Neuronal stem cell (in vitro differentiated cells): ENCODE measurements around the gene B4GALNT4.

Experiments used
- DNase-seq: peaks from one replicate; pipeline ENCODE4 v3.0.0-alpha.2; 2013; ENCODE audit warnings: low spot score
- H2AFZ ChIP-seq: one replicate; pipeline ENCODE4 v1.6.1; 2013; ENCODE audit warnings: mild to moderate bottlenecking, low read length, inconsistent platforms
- H2AK5ac ChIP-seq: 2 replicates; pipeline ENCODE4 v1.6.1; 2013; ENCODE audit warnings: low read depth, mild to moderate bottlenecking, inconsistent platforms, low read length, moderate library complexity, mixed read lengths
- H2BK120ac ChIP-seq: 2 replicates; pipeline ENCODE4 v1.6.1; 2013; ENCODE audit warnings: low read depth, mild to moderate bottlenecking, inconsistent platforms, low read length, moderate library complexity, mixed read lengths
- H2BK12ac ChIP-seq: one replicate; pipeline ENCODE4 v1.6.1; 2013; ENCODE audit warnings: low read length, inconsistent platforms
- H2BK15ac ChIP-seq: 2 replicates; pipeline ENCODE4 v1.6.1; 2013; ENCODE audit warnings: mild to moderate bottlenecking, low read length, inconsistent platforms, mixed read lengths
- H2BK5ac ChIP-seq: one replicate; pipeline ENCODE4 v1.6.1; 2013; ENCODE audit warnings: inconsistent platforms, mild to moderate bottlenecking, low read length, moderate library complexity
- H3K14ac ChIP-seq: one replicate; pipeline ENCODE4 v1.6.1; 2013; ENCODE audit warnings: low read length, inconsistent platforms
- H3K18ac ChIP-seq: 2 replicates; pipeline ENCODE4 v1.6.1; 2013; ENCODE audit warnings: low read length, inconsistent platforms
- H3K23ac ChIP-seq: 2 replicates; pipeline ENCODE4 v1.6.1; 2013; ENCODE audit warnings: low read depth, mild to moderate bottlenecking, mixed read lengths, low read length, inconsistent platforms; ENCODE audit not compliant: poor library complexity
- H3K27ac ChIP-seq: replicated peaks from 3 replicates; pipeline ENCODE4 v1.5.1; 2013; ENCODE audit warnings: low read length, inconsistent platforms
- H3K27me3 ChIP-seq, 3 experiments: 2 replicates each; pipeline ENCODE4 v1.6.1; 2013; ENCODE audit warnings: low read length in 3 of 3, mild to moderate bottlenecking in 2 of 3, inconsistent platforms in 1 of 3, low read depth in 1 of 3, mixed read lengths in 1 of 3, moderate library complexity in 1 of 3; ENCODE audit not compliant: control insufficient read depth in 3 of 3, insufficient read depth in 3 of 3
- H3K36me3 ChIP-seq, 2 donors: replicated peaks in 1 of 2; 2 replicates each; pipeline ENCODE4 v1.6.1; 2013; ENCODE audit warnings: low read length in 2 of 2; ENCODE audit not compliant: control insufficient read depth in 2 of 2, insufficient read depth in 2 of 2
- H3K4ac ChIP-seq: 2 replicates; pipeline ENCODE4 v1.6.1; 2013; ENCODE audit warnings: inconsistent platforms, mild to moderate bottlenecking, low read length, moderate library complexity
- H3K4me1 ChIP-seq, 2 donors: 1 replicate in 1 of 2; 2 replicates in 1 of 2; pipeline ENCODE4 v1.6.1; 2013; ENCODE audit warnings: low read length in 2 of 2, low read depth in 1 of 2; ENCODE audit not compliant: control insufficient read depth in 2 of 2, insufficient read depth in 1 of 2
- H3K4me2 ChIP-seq: one replicate; pipeline ENCODE4 v1.6.1; 2013; ENCODE audit warnings: mild to moderate bottlenecking, low read length, inconsistent platforms; ENCODE audit not compliant: insufficient read depth, poor library complexity, severe bottlenecking
- H3K4me3 ChIP-seq, 2 donors: 2 replicates each; pipeline ENCODE4 v1.5.1; 2013; ENCODE audit warnings: low read length in 2 of 2, mild to moderate bottlenecking in 2 of 2, inconsistent platforms in 1 of 2, moderate library complexity in 1 of 2
- H3K79me1 ChIP-seq: one replicate; pipeline ENCODE4 v1.6.1; 2013; ENCODE audit warnings: low read depth, mild to moderate bottlenecking, inconsistent platforms, low read length, moderate library complexity
- H3K9ac ChIP-seq: one replicate; pipeline ENCODE4 v1.6.1; 2013; ENCODE audit warnings: mild to moderate bottlenecking, low read depth, low read length, inconsistent platforms; ENCODE audit not compliant: poor library complexity
- H3K9me3 ChIP-seq, 2 donors: replicated peaks in 1 of 2; 2 replicates each; pipeline versions ENCODE3 to v1.6.1; 2013; ENCODE audit warnings: low read length in 2 of 2, mild to moderate bottlenecking in 2 of 2, inconsistent platforms in 1 of 2, low read depth in 1 of 2, mixed read lengths in 1 of 2, moderate library complexity in 1 of 2; ENCODE audit not compliant: control insufficient read depth in 2 of 2, insufficient read depth in 1 of 2
- H4K8ac ChIP-seq: one replicate; pipeline ENCODE4 v1.6.1; 2013; ENCODE audit warnings: low read depth, mild to moderate bottlenecking, inconsistent platforms, low read length, moderate library complexity
- H4K91ac ChIP-seq: one replicate; pipeline ENCODE4 v1.6.1; 2013; ENCODE audit warnings: low read length, low read depth, mild to moderate bottlenecking, inconsistent platforms; ENCODE audit not compliant: poor library complexity
- WGBS, 2 donors: extraction: QIAGEN DNeasy Blood & Tissue Kit; methylation state at CpG; one replicate each; pipeline ENCODE4 v1.1.7; 2013; ENCODE audit warnings: missing lambda C conversion rate in 2 of 2, mixed read lengths in 1 of 2; ENCODE audit not compliant: insufficient read length in 2 of 2, insufficient replicate concordance in 1 of 2; ENCODE audit errors: extremely low coverage in 2 of 2; 5-methylcytosine and 5-hydroxymethylcytosine counted together

Gene B4GALNT4

DNA sequence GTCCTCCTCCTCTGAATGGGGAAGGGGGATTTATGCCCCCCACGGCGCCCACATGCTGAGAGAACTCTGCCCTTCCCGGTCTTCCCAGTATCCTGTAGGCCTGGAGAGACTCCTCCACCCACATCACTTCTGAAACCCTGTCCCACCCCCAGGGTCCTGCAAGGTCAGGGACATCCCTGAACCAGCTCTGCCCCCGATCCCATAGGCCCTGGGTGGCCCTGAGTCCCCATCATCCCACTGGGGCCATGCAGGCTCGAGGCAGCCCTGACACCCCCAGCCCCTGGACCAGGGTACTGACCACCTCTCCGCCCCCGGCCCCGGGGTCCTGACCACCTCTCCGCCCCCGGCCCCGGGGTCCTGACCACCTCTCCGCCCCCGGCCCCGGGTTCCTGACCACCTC lies 11.7 kb downstream of the B4GALNT4 start:
- Histone ChIP-seq H3K4me2 (no peak overlapping the region), H4K91ac (no peak overlapping the region), H3K27me3 (no peaks in the 10 kb centered on the region), H2AK5ac (no peak overlapping the region), H2AFZ (no peak overlapping the region), H3K9ac (no peak overlapping the region), H3K14ac (no peak overlapping the region), H2BK120ac (no peak overlapping the region), H3K27ac (no peak overlapping the region), H3K36me3 (peaks cover 28 to 59% of the 10 kb centered on the region in 2 donors), H3K79me1 (peaks cover 12% of the 10 kb centered on the region), H3K23ac (no peak overlapping the region), H2BK15ac (no peak overlapping the region), H3K4me3 (no peak overlapping the region), H3K4ac (no peak overlapping the region), H3K18ac (no peak overlapping the region), H3K4me1 (no peaks in the 10 kb centered on the region), H2BK12ac (no peak overlapping the region), H2BK5ac (no peak overlapping the region), H3K9me3 (peaks cover 2 to 5% of the 10 kb centered on the region in 2 donors), H4K8ac (no peak overlapping the region)
- DNase-seq: no peak
- WGBS, 2 donors: no CpG with 5 or more reads among the region's 14 CpGs

DNA sequence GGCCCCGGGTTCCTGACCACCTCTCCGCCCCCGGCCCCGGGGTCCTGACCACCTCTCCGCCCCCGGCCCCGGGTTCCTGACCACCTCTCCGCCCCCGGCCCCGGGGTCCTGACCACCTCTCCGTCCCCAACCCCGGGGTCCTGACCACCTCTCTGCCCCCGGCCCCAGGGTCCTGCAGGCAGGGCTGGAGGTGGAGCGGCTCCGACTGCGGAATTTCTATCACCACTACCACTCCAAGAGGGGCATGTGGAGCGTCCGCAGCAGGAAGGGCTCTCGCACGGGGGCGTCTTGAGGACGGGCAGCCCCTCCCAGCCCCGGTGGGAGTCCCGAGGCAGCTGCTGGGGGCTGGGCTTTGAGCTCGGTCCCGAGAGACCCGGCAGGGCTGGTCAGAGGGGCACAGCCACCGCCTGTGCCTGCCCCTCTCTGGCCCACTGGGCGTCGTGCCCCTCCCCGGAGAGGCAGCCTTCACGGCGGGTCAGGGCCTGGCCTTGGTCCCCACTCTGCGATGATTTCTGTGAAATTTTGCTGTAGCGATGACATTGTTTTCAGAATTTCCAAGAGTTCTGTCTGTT lies 12.3 kb downstream of the B4GALNT4 start:
- H3K27ac ChIP-seq: no peak overlapping the region
- H3K18ac ChIP-seq: no peak overlapping the region
- H3K9ac ChIP-seq: no peak overlapping the region
- no peak overlapping the region for H2AK5ac ChIP-seq
- no peak overlapping the region for H3K4ac ChIP-seq
- H3K9me3 ChIP-seq: peaks cover 8 to 10% of the 10 kb centered on the region in 2 donors
- H3K4me2 ChIP-seq: no peak overlapping the region
- no peak overlapping the region for H4K91ac ChIP-seq
- no peak overlapping the region for H2BK5ac ChIP-seq
- H3K79me1 ChIP-seq: peaks cover 12% of the 10 kb centered on the region
- H4K8ac ChIP-seq: no peak overlapping the region
- no peak overlapping the region for H2BK120ac ChIP-seq
- H3K36me3 ChIP-seq: peaks cover 28 to 59% of the 10 kb centered on the region in 2 donors
- WGBS, 2 donors: no CpG with 5 or more reads among the region's 35 CpGs
- no peak overlapping the region for H2BK12ac ChIP-seq
- no peaks in the 10 kb centered on the region for H3K4me1 ChIP-seq
- H3K23ac ChIP-seq: no peak overlapping the region
- no peak overlapping the region for H2BK15ac ChIP-seq
- no peak overlapping the region for H3K4me3 ChIP-seq
- H3K14ac ChIP-seq: no peak overlapping the region
- no peak for DNase-seq
- H2AFZ ChIP-seq: no peak overlapping the region
- no peaks in the 10 kb centered on the region for H3K27me3 ChIP-seq

DNA sequence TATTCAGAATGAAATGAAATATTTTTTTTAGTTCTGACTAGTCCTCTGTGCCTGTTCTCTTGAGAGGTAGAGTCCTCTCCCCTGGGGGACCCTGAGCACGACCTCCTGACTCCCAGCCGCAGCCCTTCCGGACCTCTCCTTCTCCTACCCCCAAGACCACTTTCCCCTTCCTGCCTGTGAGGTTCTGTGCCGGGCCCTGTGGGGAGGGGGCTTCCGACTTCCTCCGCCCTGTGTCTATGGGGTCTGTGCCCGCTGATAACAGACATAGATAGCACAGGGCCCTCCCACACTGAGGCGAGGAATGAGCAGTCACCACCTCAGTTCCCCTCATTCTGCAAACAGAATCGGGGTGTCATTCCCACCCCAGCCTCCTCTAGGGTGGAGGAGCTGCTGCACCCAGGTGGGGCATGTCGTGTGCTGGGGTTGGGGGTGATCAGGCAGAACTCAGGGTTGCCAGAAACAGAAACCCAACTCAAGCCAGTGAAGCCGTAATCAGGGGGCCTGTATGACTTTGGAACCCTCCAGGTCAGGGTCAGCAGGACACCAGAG lies 12.9 kb downstream of the B4GALNT4 start:
- no peak overlapping the region for H4K8ac ChIP-seq
- no peak for DNase-seq

DNA sequence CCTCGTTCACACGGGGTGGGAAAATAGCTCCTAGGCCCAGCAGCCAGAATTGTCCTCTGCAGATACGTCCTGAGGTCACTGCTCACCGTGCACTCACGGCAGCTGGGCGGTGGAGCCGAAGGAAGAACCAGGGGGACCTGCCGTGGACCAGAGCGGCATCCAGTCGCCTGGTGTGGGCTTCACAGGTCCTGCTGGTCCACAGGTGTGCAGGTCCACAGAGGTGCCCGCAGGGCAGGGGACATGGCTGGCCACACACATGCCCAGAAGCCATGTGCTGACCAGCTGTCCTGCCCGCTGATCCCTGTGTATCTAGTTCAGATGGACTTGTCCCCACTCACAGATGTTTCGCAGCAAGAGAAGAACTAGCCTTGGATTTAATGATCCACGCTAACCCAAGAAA lies 14.1 kb downstream of the B4GALNT4 start:
- Histone ChIP-seq H3K9me3 (peaks cover 12 to 18% of the 10 kb centered on the region in 2 donors), H3K9ac (no peak overlapping the region), H2BK12ac (no peak overlapping the region), H3K4me1 (no peaks in the 10 kb centered on the region), H4K91ac (no peak overlapping the region), H2BK5ac (no peak overlapping the region), H3K4ac (no peak overlapping the region), H3K36me3 (peaks cover 14 to 43% of the 10 kb centered on the region in 2 donors), H3K27ac (no peak overlapping the region), H3K79me1 (peaks cover 8% of the 10 kb centered on the region), H2AK5ac (no peak overlapping the region), H3K27me3 (peaks cover 0 to 6% (median 0%) of the 10 kb centered on the region in 3 experiments), H3K18ac (no peak overlapping the region), H3K4me2 (no peak overlapping the region), H4K8ac (no peak overlapping the region), H2AFZ (no peak overlapping the region), H2BK120ac (no peak overlapping the region), H3K4me3 (no peak overlapping the region), H2BK15ac (no peak overlapping the region), H3K23ac (no peak overlapping the region), H3K14ac (no peak overlapping the region)
- no CpG with 5 or more reads among the region's 14 CpGs for WGBS, 2 donors
- no peak for DNase-seq

More for the DNA sequence above, 12.9 kb downstream of the B4GALNT4 start:
- Histone ChIP-seq H2BK15ac (no peak overlapping the region), H3K36me3 (peaks cover 27 to 56% of the 10 kb centered on the region in 2 donors), H3K27ac (no peak overlapping the region), H3K4ac (no peak overlapping the region), H2BK120ac (no peak overlapping the region), H3K79me1 (peaks cover 12% of the 10 kb centered on the region), H3K18ac (no peak overlapping the region), H2AFZ (no peak overlapping the region), H3K27me3 (no peaks in the 10 kb centered on the region), H3K23ac (peak overlapping the region; percentile 65), H4K91ac (no peak overlapping the region), H2AK5ac (no peak overlapping the region), H3K4me1 (no peaks in the 10 kb centered on the region), H2BK5ac (peak overlapping the region; percentile 53), H3K4me2 (no peak overlapping the region), H3K9ac (no peak overlapping the region), H2BK12ac (no peak overlapping the region), H3K4me3 (no peak overlapping the region), H3K9me3 (peaks cover 13 to 14% of the 10 kb centered on the region in 2 donors), H3K14ac (no peak overlapping the region)
- WGBS, 2 donors: no CpG with 5 or more reads among the region's 11 CpGs
